Glomerular endothelial cell (primary cell): ENCODE results near the gene PRSS36. TPM values are rescaled to one million over a fixed set of nuclear protein-coding genes. Genes with fewer than 3 reads are reported as not detected.
"Not testable (repeated sequence)": the region's sequence is repeated elsewhere in the genome, so short reads cannot be mapped to it uniquely, and the experiment has no call there.

Experiments
- DNase-seq: peaks from one replicate; pipeline ENCODE4 v3.0.0-alpha.2; 2011; ENCODE audit warnings: low read depth, low spot score; ENCODE audit errors: extremely low read depth
- total RNA-seq: library from RNA; depleted of rRNA; stranded (reverse); fragments of >200 nt; gene quantifications from 2 replicates; pipeline ENCODE4 v1.2.3, GENCODE V29; 2015

The PRSS36 gene
- total RNA-seq, 1 donor from 2014 or later: not detected

- no peak for DNase-seq
These were observed 43.1 kb downstream of the PRSS36 start for GRCh38 chr16:31106509-31107464.

- no peak for DNase-seq
These were observed 44.1 kb downstream of the PRSS36 start for GRCh38 chr16:31105677-31106213.

- not testable (repeated sequence) for DNase-seq
These were observed 48.8 kb downstream of the PRSS36 start for GRCh38 chr16:31100876-31101641.

GRCh38 chr16:31099860-31100638, 49.8 kb downstream of the PRSS36 start:
- DNase-seq: no peak

GRCh38 chr16:31094424-31095120, 55.3 kb downstream of the PRSS36 start, which contains the start of gene VKORC1:
Gene VKORC1, minus strand, starts transcription at chr16:31094797. Its CDS starts 68 bp downstream, at chr16:31094729.
- no peak for DNase-seq

GRCh38 chr16:31094088-31094423, 55.8 kb downstream of the PRSS36 start:
- DNase-seq: no peak

GRCh38 chr16:31093132-31093703, 56.6 kb downstream of the PRSS36 start:
- no peak for DNase-seq

- no peak for DNase-seq
These were observed 57.5 kb downstream of the PRSS36 start for GRCh38 chr16:31092330-31092729.

GRCh38 chr16:31090540-31090939, 59.3 kb downstream of the PRSS36 start:
- DNase-seq: no peak

- no peak for DNase-seq
These were observed 60.7 kb downstream of the PRSS36 start for GRCh38 chr16:31089199-31089598.

Other genes with a start within 250 kb of the PRSS36 start
- gene FBXL19, start 226.5 kb downstream of the PRSS36 start, total RNA-seq: 29.5 and 29.9 TPM in 2 replicates
- 40.0 and 47.3 TPM in 2 replicates for gene ORAI3, start 201.0 kb downstream of the PRSS36 start, total RNA-seq
- gene SETD1A, start 192.3 kb downstream of the PRSS36 start, total RNA-seq: 12.5 and 24.6 TPM in 2 replicates
- gene HSD3B7, start 164.9 kb downstream of the PRSS36 start, total RNA-seq: 7.8 and 12.7 TPM in 2 replicates
- 0.41 and 2.6 TPM in 2 replicates for gene STX1B, start 139.4 kb downstream of the PRSS36 start, total RNA-seq
- 36.4 and 44.7 TPM in 2 replicates for gene STX4, start 116.5 kb downstream of the PRSS36 start, total RNA-seq
- gene ZNF668, start 75.8 kb downstream of the PRSS36 start, total RNA-seq: 13.8 and 16.3 TPM in 2 replicates
- 17.6 and 22.1 TPM in 2 replicates for gene ZNF646, start 75.6 kb downstream of the PRSS36 start, total RNA-seq
- gene PRSS53, start 61.1 kb downstream of the PRSS36 start, total RNA-seq: 0.68 and 4.8 TPM in 2 replicates
- 162 and 167 TPM in 2 replicates for gene VKORC1, start 55.3 kb downstream of the PRSS36 start, total RNA-seq
- gene BCKDK, start 41.7 kb downstream of the PRSS36 start, total RNA-seq: 67.5 and 73.5 TPM in 2 replicates
- gene KAT8, start 32.4 kb downstream of the PRSS36 start, total RNA-seq: 29.1 and 32.6 TPM in 2 replicates
- gene PRSS8, start 14.3 kb downstream of the PRSS36 start, total RNA-seq: 0.12 and 1.5 TPM in 2 replicates
- 66.1 and 107 TPM in 2 replicates for gene FUS, start 30.1 kb upstream of the PRSS36 start, total RNA-seq
- gene PYCARD, start 52.7 kb upstream of the PRSS36 start, total RNA-seq: 32.2 and 33.1 TPM in 2 replicates
- gene TRIM72, start 64.1 kb upstream of the PRSS36 start, total RNA-seq: not detected in 2 replicates
- gene PYDC1, start 67.1 kb upstream of the PRSS36 start, total RNA-seq: not detected in 2 replicates
- 0.10 and 0.12 TPM in 2 replicates for gene ITGAM, start 109.9 kb upstream of the PRSS36 start, total RNA-seq
- 0.23 and 0.63 TPM in 2 replicates for gene ITGAX, start 205.1 kb upstream of the PRSS36 start, total RNA-seq
- not detected in 2 replicates for gene ITGAD, start 243.3 kb upstream of the PRSS36 start, total RNA-seq